Measurements from ENCODE around the gene CASP7. TPM values are rescaled to one million over a fixed set of nuclear protein-coding genes. Genes with fewer than 3 reads are reported as not detected.

Gene CASP7
- total RNA-seq, 1 experiment from 2014 or later = 7.4 TPM

- ChIA-PET CTCF (no interaction called here), POLR2A (interaction anchor here (1.2 kb wide), 1 partner anchor 41 kb away, joined by 4 read pairs; no protein-coding TSS in a partner anchor)
- peaks cover 77% of the 10 kb centered on the region for H3K27me3 Mint-ChIP-seq (ENCODE audit: insufficient read depth, unreplicated experiment)
- no peaks in the 10 kb centered on the region for H3K9me3 Mint-ChIP-seq (ENCODE audit: unreplicated experiment)
- no peak overlapping the region for H3K27ac Mint-ChIP-seq (ENCODE audit: low read depth, unreplicated experiment)
- DNase-seq (ENCODE audit: unreplicated experiment) = no peak
- intact Hi-C loops (cut with micrococcal nuclease) = no loop called here
- BruUV-seq (replicated peaks) = no TSS peak
- H3K4me1 Mint-ChIP-seq (ENCODE audit: insufficient read depth, unreplicated experiment) = no peaks in the 10 kb centered on the region
- peaks cover 5% of the 10 kb centered on the region for H3K36me3 Mint-ChIP-seq (ENCODE audit: insufficient read depth, unreplicated experiment)
- TF ChIP-seq CTCF (IDR thresholded peaks at IDR 0.05; ENCODE audit: unreplicated experiment) = no peak
- no peak overlapping the region for H3K4me3 Mint-ChIP-seq (ENCODE audit: unreplicated experiment)
These were observed 39.7 kb upstream of the CASP7 start for GRCh38 chr10:113639966-113640365.

- TF ChIP-seq CTCF (IDR thresholded peaks at IDR 0.05; ENCODE audit: unreplicated experiment) = no peak
- intact Hi-C loops (cut with micrococcal nuclease) = no loop called here
- Mint-ChIP-seq H3K4me1 (ENCODE audit: insufficient read depth, unreplicated experiment) (no peaks in the 10 kb centered on the region), H3K36me3 (ENCODE audit: insufficient read depth, unreplicated experiment) (peaks cover 5% of the 10 kb centered on the region), H3K4me3 (ENCODE audit: unreplicated experiment) (no peak overlapping the region), H3K9me3 (ENCODE audit: unreplicated experiment) (no peaks in the 10 kb centered on the region), H3K27me3 (ENCODE audit: insufficient read depth, unreplicated experiment) (peaks cover 84% of the 10 kb centered on the region), H3K27ac (ENCODE audit: low read depth, unreplicated experiment) (no peak overlapping the region)
- POLR2A ChIA-PET = interaction anchor here (0.7 kb wide), 1 partner anchor 1007 kb away, joined by 3 read pairs; no protein-coding TSS in a partner anchor
- CTCF ChIA-PET = no interaction called here
- DNase-seq (ENCODE audit: unreplicated experiment) = no peak
- BruUV-seq (replicated peaks) = no TSS peak
These were observed 38.0 kb upstream of the CASP7 start for GRCh38 chr10:113641702-113642101.

GRCh38 chr10:113643183-113643582, 36.5 kb upstream of the CASP7 start:
- Mint-ChIP-seq H3K36me3 (ENCODE audit: insufficient read depth, unreplicated experiment) (peaks cover 5% of the 10 kb centered on the region), H3K4me3 (ENCODE audit: unreplicated experiment) (no peak overlapping the region), H3K27ac (ENCODE audit: low read depth, unreplicated experiment) (no peak overlapping the region), H3K4me1 (ENCODE audit: insufficient read depth, unreplicated experiment) (no peaks in the 10 kb centered on the region), H3K9me3 (ENCODE audit: unreplicated experiment) (no peaks in the 10 kb centered on the region), H3K27me3 (ENCODE audit: insufficient read depth, unreplicated experiment) (peaks cover 99% of the 10 kb centered on the region)
- BruUV-seq (replicated peaks) = no TSS peak
- no peak for DNase-seq (ENCODE audit: unreplicated experiment)
- TF ChIP-seq CTCF (IDR thresholded peaks at IDR 0.05; ENCODE audit: unreplicated experiment) = no peak
- POLR2A ChIA-PET = no interaction called here
- CTCF ChIA-PET = no interaction called here
- intact Hi-C loops (cut with micrococcal nuclease) = no loop called here

GRCh38 chr10:113644185-113645120, 35.3 kb upstream of the CASP7 start:
- H3K9me3 Mint-ChIP-seq (ENCODE audit: unreplicated experiment) = no peaks in the 10 kb centered on the region
- no peak for TF ChIP-seq CTCF (IDR thresholded peaks at IDR 0.05; ENCODE audit: unreplicated experiment)
- no TSS peak for BruUV-seq (replicated peaks)
- H3K27ac Mint-ChIP-seq (ENCODE audit: low read depth, unreplicated experiment) = no peak overlapping the region
- ChIA-PET POLR2A (no interaction called here), CTCF (no interaction called here)
- peaks cover 99% of the 10 kb centered on the region for H3K27me3 Mint-ChIP-seq (ENCODE audit: insufficient read depth, unreplicated experiment)
- DNase-seq (ENCODE audit: unreplicated experiment) = peak; percentile 11
- no peak overlapping the region for H3K4me3 Mint-ChIP-seq (ENCODE audit: unreplicated experiment)
- H3K4me1 Mint-ChIP-seq (ENCODE audit: insufficient read depth, unreplicated experiment) = no peaks in the 10 kb centered on the region
- peaks cover 5% of the 10 kb centered on the region for H3K36me3 Mint-ChIP-seq (ENCODE audit: insufficient read depth, unreplicated experiment)
- intact Hi-C loops (cut with micrococcal nuclease) = no loop called here
